Right ventricle myocardium inferior (tissue), 1 donor: ENCODE measurements around the gene MECR. TPM values are rescaled to one million over a fixed set of nuclear protein-coding genes. Genes with fewer than 3 reads are reported as not detected.
"Not testable (repeated sequence)": the region's sequence is repeated elsewhere in the genome, so short reads cannot be mapped to it uniquely, and the experiment has no call there.

Experiments
- ATAC-seq: fragments of 200-7000 bp; cut with Tn5 transposase; one replicate; pipeline ENCODE4 v1.9.1; 2020; ENCODE audit warnings: mild to moderate bottlenecking, moderate library complexity
- DNase-seq: peaks from one replicate; pipeline ENCODE4 v3.0.0; 2021; ENCODE audit errors: missing footprints
- intact Hi-C: fragments of 100-400 bp; cut with DNase I; formaldehyde crosslinking; loops from one replicate; pipeline ENCODE4 v1.11.0; 2022
- total RNA-seq: library from RNA; stranded (reverse); fragmentation: NEBNext Ultra II Directional; extraction: Animal tissue kit (Norgen Biotek cat#: 25700); gene quantifications from one replicate; pipeline ENCODE4 v1.2.1, GENCODE V29; 2021
- donor health status: DM: no; HTN: yes; CAD: no; lungs with severe emphysema.

Gene MECR
- total RNA-seq, 1 donor from 2014 or later: 35.4 TPM

DNA sequence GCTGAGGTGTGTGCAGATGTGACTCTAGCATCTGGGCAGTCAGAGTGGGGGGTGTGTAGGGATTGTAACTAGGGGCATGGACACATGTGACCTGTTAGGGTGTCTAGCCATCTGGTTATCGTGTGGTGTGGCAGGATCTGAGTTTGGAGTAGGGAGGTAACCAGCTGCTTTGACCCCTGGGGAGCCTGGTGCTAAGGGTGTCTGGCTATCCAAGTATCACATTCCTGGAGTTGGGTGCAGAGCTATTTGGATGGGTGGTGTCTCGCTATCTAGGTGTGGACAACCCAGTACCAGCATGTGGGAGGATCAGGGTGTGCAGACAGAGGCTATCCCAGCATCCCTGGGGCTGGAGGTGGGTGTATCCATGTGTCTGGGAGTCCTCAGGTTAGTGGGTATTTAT is 10.3 kb upstream of the MECR start:
- ATAC-seq (no peak), DNase-seq (no peak)
- intact Hi-C loops: no loop called here

DNA sequence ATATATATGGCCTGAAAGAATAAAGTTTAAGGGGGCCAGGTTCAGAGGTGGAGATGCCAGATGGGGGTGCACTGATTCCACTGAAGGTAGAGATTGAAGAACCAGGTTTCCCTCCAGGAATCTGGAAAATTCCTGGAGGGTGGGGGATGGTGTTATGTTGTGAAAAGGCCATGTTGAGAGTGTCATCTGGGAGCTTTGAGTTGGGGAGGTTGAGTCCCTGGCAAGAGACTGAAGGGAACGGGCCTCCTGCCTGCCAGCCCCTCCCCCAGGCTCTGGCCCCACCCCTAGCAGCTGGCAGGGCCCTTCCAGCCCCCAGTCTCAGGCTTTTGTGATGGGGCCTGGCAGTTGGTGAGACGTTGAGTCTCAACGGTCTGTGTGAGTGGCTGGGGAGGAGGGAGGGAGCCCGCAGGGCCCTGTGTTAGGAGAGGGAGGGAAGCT is 9.7 kb upstream of the MECR start:
- ATAC-seq (no peak), DNase-seq (no peak)
- intact Hi-C loops: no loop called here

DNA sequence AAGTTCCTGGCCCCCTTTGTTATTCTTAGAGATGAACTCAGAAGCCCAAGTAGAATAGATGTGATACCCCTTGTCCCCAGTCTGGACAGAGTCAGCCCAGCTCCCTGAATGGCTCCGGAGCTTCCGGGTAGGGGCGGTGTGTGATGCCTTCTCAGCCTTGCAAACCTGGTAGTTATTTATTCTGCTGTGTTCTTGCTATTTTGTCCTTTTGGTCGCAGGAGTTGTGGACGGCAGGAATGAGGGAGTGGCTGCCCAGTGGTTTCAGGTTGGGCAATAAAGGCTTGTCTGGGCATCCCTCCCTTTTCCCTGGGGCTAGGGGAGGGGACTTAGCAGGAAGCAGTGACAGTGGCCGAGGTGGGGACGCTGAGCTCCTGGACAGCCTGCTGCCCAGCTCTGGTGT is 8.4 kb upstream of the MECR start:
- ATAC-seq: no peak
- intact Hi-C loops: loop anchor here (2.0 to 10.0 kb wide), 4 partner anchors 463 to 1470 kb away; no protein-coding TSS in a partner anchor
- DNase-seq: no peak

DNA sequence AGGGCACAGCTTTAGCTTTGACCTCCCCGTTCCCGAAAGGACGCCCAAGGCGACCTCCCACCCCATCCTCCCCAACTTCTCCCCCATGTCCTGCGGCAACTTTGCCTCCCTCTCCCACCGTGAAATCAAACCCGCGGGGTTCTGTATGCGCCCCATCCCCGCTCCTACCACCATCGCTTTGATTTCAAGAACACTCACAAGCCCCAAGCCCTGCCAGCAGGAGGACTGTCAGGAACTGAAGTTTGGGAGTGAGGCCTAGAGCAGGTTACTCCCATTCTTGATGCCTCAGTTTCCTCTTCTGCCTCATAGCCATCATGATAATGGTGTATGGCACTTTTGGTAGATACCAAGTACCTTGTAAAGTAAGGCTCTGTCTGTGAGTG is 7.9 kb upstream of the MECR start:
- ATAC-seq: no peak
- intact Hi-C loops: loop anchor here (2.0 to 10.0 kb wide), 4 partner anchors 464 to 1470 kb away; no protein-coding TSS in a partner anchor
- no peak for DNase-seq

DNA sequence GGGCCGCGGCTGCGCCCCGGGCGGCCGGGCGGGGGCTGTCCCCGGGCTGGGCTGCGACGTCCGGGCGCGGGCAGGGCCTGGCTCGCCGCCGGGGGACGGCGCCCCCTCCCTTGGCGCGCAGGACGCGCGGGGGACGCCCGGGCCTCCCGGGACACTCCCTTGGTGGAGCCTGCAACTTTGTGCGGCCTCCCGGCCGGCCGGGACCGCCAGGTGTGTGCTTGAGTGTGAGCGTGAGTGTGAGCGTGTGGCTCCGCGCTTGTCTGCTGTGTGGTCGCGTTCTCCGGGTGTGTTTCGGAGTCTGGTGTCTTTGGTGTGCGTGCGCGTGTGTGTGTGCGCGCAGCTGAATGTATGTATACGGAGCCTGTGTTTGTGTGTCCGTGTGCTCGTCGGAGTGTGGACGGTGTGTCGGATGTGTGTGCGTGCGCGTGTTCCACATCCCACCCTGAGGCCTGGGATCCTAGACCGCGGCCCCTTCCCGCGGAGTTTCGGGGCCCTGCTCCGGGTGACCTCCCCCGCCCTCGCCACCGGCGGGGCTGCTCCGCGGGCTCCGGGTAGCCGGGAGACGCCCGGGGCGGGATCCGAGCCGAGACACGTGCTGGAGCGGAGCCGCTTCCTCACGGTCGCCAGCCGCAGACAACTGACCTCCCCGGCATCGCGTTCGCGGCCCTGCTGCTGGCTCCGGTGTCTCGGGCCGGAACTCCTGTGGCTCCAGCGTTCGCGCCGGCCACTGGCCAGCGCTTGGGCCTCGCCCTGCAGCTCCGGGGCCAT is 7.3 kb upstream of the MECR start:
- DNase-seq: no peak
- ATAC-seq: peak; percentile 40
- intact Hi-C loops: loop anchor here (2.0 to 10.0 kb wide), 6 partner anchors 464 to 1471 kb away; no protein-coding TSS in a partner anchor

DNA sequence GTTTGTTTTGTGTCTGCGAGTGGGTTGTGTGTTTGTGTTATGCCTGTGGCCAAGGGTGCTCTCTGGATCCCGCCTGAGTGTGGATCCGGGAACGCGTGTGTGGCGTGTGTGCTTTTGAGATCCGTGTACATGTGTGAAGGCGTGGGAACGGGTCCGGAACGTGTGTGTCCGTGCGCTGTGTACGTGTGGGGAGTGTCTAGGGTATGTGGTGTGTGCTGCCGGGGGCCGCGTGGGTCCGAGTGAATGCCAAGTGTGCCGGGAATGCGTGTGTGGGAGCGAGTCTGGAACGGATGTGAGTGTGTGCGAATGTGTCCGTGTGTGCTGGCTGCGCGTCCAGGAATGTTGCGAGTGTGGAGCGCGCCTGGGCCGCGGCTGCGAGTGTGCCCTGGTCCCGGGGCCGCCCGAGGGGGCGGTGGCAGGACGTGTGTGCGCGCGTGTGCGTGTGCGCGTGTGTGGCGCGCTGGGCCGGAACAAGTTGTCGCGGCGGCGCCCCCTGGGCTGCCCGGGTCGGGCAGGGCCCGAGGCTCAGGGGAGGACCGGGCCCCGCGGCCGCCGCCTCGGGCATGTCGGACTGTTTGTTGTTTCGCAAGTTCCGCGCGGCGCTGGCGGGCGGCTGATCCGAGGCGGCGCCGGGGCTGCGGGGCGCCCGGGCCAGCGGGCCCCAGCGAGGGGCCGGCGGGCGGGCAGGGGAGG is 6.5 kb upstream of the MECR start:
- ATAC-seq (peak; percentile 53), DNase-seq (peak; percentile 78)

DNA sequence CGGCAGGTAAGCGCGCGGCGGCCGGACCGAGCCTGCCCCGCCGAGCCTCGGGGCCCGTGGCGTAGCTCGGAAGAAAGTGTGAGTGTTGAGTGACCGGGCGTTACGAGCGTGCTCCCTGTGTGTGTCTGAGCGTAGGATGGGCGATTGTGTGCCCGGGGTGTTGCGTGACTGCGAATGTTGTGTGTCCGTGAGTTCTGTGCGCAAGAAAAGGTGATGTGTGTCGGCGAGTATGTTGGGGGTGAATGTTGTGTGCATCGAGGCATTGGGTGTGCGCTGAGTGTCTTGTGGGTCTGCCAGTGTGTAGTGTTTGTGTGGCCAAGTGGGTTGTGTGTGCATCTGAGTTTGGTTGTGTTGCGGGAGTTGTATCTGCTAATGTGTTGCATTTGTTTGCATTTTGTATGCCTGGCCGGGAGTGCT is 6.0 kb upstream of the MECR start:
- DNase-seq (no peak), ATAC-seq (peak; percentile 1)
- intact Hi-C loops: loop anchor here (2.0 to 10.0 kb wide), 5 partner anchors 466 to 1144 kb away; no protein-coding TSS in a partner anchor

More for the DNA sequence above, 6.5 kb upstream of the MECR start:
- intact Hi-C loops: loop anchor here (2.0 to 10.0 kb wide), 5 partner anchors 465 to 1144 kb away; no protein-coding TSS in a partner anchor

DNA sequence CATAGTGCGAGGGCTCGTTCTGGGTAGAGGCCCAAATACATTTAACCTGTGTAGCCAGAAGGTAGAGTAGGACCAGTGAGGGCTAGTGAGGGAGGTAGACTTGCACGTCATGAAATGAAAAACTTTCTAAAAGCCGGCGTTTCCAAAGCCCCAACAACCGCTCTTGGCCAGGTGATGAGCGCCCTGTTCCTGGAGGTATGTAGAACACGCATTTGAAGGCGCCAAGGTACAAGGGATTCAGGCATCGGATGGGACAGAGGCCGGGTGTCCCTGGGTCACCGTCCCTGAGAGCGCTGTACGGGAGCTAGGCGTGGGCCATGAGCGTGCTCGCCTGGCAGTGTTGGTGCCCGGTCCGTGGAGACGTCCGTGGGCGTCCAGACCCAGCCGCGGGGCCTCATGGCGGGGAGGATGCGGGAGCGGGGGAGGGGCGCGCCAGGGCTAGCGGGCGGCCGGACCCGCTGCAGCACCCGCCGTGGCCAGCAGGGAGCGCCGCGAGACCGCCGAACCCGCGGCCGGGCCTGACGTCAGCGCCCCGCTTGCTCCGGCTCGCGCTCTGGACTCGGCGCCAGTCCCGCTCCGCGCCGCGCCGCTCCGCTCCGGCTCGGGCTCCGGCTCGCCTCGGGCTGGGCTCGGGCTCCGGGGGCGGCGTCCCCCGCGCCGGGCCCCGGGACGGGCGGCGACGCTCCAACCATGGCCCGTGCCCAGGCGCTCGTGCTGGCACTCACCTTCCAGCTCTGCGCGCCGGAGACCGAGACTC is 5.4 kb upstream of the MECR start, which contains the start of gene PTPRU:
Gene PTPRU, plus strand, starts transcription at position 568 of the 757 bp plus-strand sequence. Its CDS starts 123 bp downstream, at position 691.
- DNase-seq (peak; percentile 90), ATAC-seq (peak; percentile 84)
- intact Hi-C loops: loop anchor here (2.0 to 10.0 kb wide), 5 partner anchors 466 to 1145 kb away; no protein-coding TSS in a partner anchor

DNA sequence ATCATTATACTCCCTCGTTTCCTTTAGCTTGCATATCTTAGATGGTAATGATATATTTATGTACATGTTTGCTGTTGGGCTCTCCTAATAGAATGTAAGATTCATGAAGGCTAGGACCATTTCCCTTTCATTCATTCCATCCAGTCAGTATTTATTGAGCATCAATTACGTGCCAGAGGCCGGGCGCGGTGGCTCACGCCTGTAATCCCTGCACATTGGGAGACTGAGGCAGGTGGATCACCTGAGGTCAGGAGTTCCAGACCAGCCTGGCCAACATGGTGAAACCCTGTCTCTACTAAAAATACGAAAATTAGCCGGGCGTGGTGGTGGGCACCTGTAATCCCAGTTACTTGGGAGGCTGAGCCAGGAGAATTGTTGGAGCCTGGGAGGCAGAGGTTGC is 4.1 kb upstream of the MECR start:
- not testable (repeated sequence) for ATAC-seq, DNase-seq
- intact Hi-C loops: loop anchor here (5.0 to 10.0 kb wide), 3 partner anchors 467 to 850 kb away; no protein-coding TSS in a partner anchor

DNA sequence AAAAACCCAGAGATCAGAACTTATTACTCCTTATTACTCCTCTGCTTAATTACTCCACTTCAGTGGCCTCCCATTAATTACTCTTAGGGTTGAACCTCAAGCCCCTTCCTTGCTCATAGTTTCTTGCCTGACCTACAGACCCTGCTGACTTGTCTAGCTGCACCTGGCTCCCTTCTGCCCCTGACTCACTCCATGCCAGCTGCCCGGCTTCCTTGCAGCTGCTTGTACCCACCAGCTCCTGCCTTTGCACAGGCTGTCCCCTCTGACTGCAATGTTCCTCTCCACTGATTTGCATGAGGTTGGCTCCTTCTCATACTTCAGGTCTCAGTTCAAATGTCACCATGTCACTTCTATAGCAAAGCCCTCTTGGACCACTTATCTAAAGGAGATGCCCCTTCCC is 3.7 kb upstream of the MECR start:
- ATAC-seq: no peak
- intact Hi-C loops: loop anchor here (10.0 kb wide), 1 partner anchor 850 kb away; no protein-coding TSS in a partner anchor

DNA sequence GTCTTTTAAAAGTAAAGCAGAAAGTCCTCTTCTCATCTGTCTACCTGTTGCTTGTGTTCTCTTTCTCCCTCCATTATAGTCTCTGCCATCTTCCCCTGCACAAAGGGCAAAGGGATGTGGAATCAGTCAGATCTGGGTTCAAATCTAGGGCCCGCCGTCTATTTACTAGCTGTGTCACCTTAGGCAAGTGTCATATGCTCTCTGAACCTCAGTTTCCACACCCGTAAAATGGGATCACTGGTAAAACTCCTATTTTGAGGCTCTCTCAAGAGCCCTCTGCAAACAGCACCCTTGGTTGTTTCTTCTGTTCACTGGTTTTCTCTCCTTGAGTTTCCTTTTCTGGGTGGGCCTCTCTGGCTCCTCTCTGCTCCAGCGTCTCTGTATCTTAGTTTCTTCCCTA is 3.0 kb upstream of the MECR start:
- intact Hi-C loops: loop anchor here (10.0 kb wide), 1 partner anchor 851 kb away; no protein-coding TSS in a partner anchor
- ATAC-seq: no peak
- no peak for DNase-seq

More for the DNA sequence above, 3.7 kb upstream of the MECR start:
- no peak for DNase-seq

DNA sequence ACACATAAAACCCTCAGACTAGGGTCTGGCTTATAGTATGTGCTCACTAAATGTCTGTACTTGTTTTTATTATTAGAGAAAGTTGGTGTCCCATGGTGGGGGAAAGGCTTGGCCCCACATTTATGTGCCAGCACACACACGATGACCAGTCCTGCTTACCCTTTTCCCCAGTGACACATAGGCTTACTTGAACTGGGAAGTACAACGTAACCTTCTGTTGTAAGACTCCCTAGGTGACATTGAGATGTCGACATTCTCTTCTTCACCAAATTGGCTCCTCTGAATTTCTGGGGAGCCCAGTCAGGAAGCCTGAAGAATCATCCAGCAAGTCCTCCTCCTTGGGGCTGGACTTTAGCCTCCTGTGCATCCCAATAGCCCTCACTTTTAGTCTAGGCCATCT is 1.7 kb upstream of the MECR start:
- ATAC-seq (no peak), DNase-seq (no peak)
- intact Hi-C loops: loop anchor here (10.0 kb wide), 1 partner anchor 852 kb away; no protein-coding TSS in a partner anchor

DNA sequence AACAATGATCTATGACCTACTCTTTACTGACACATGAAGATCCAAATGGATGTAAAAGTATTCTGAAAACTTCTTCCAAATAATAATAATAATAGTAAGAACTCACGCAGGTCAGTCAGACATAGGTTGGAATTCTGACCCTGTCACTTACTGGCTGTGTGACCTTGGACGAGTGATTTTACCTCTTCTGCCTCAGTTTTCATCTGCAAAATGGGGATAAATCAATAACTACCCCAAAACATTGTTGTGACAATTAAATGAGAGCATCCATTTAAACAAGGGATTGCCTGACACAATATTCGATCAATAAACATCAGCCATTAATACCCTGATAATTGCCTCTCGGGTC is 556 bp downstream of the MECR start:
- no peak for DNase-seq
- intact Hi-C loops: loop anchor here (10.0 kb wide), 1 partner anchor 855 kb away; no protein-coding TSS in a partner anchor
- ATAC-seq: no peak

DNA sequence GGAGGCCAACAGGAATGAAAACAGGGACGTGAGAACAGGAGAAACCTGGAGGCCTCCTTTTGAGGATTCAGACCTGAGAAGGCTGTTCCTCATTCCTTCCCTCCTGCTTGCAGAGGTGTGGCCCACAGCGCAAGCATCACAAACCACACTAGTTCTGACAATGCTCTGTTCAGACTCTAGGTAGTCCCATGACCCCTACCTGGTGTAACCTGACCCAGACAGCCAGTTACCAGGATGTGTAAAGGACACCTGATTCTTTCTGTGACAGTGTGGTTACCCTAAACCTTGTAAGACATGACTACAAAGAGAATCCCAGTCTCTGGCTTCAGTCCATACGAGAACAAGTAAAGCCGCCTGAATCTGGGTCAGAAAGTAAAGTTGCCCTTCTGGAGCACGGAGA is 3.2 kb downstream of the MECR start:
- intact Hi-C loops: no loop called here
- no peak for ATAC-seq

DNA sequence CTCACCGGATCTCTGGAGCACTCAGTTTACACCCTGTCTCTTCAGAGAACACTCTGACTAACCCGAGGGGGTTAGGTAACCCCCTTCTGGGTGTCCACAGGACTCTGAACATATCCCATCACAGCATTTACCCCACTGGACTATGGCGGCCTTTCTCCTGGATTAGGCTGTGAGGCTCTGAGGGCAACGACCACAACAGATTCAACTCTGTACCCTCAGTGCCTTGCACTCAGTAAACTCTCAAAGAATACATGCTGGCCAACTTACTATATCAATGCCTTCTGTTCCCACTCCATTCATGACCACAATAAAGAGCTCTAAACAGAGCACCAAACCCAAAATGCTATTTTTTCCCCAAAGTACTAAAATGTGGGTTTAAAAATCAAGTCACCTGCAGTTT is 5.4 kb downstream of the MECR start:
- intact Hi-C loops: no loop called here
- DNase-seq (no peak), ATAC-seq (no peak)

More for the DNA sequence above, 3.2 kb downstream of the MECR start:
- no peak for DNase-seq

DNA sequence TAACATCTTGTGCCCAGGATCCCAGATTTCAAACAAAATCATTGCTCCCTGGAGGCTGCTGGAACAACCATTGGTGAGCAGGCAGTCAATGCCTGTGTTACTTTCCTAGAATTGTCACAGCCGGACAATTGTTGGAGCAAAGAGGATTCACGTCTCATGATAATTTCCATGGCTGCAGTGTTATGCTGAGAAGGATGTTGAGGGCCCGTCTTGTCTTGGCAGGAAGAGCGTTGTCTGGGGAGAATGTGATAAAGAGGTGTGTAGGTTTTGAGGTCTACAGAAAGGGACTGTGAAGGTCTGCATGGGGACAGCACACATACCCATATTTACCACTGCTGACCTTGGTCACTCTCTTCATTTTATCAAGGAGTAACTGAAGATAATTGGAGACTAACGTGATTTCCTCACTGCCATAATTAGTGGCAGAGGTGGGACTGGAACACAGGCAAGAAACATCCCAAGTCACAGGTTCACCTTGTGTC is 6.3 kb downstream of the MECR start:
- DNase-seq (no peak), ATAC-seq (no peak)
- intact Hi-C loops: no loop called here

DNA sequence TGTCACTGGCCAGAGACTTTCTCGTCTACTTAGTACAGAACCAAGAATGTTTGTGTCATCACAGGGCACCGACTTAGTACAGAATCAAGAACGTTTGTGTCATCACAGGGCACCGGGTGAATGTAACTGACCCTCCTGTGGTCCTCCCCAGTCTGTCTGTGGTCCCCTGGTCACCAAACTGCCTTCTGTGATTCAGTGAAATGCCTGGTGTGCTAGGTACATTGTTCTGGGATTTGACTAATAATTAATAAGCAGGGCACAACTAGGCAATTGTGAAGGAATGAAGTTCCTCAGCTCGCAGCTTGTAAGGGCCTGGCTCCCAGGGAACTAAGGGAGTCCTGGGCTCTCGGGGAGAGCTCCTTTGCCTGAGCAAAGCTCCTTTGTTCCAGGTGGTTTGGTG is 7.2 kb downstream of the MECR start:
- no peak for DNase-seq
- no peak for ATAC-seq
- intact Hi-C loops: no loop called here

DNA sequence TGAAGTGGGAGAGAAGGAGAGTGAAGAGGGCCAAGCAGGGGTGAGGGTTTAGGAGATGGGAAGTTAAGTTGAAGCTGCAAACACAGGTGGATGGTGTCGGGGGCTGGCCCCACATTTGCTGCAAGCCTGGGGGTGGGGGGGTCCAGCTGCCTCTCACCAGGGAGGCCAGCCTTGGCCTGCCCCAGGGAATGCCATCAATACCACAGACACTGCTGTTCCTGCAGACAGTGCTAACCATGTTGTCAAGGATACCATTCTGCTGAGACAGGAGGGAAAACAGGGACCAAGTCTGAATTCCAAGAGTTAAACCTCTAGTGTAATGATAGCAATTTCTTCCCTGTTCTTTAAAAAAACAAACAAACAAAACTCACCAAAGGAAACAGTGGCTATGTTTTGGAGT is 8.0 kb downstream of the MECR start:
- no peak for ATAC-seq
- no peak for DNase-seq
- intact Hi-C loops: no loop called here
